Suprapubic skin (tissue), 4 donors: ENCODE measurements around the gene LIMS2.

Source experiments
- CTCF ChIP-seq, 2 donors: fragments of 200-600 bp in 1 of 2; fragments of 450-650 bp in 1 of 2; sonication (generic) in 1 of 2; IDR thresholded peaks; one replicate each; pipeline ENCODE4 v1.5.1; 2016 to 2019; ENCODE audit warnings: antibody characterized with exemption in 2 of 2, mild to moderate bottlenecking in 1 of 2, moderate library complexity in 1 of 2
- EP300 ChIP-seq: sonication (generic); formaldehyde crosslinking; IDR thresholded peaks from one replicate; pipeline ENCODE4 v1.6.1; 2017; ENCODE audit warnings: antibody characterized with exemption
- POLR2A ChIP-seq, 2 donors: fragments of 450-650 bp; IDR thresholded peaks; one replicate each; pipeline ENCODE4 v1.6.1; 2017; ENCODE audit warnings: antibody characterized with exemption in 2 of 2, mild to moderate bottlenecking in 2 of 2, moderate library complexity in 2 of 2
- POLR2AphosphoS5 ChIP-seq, 3 donors: sonication (generic); formaldehyde crosslinking; IDR thresholded peaks; one replicate each; pipeline ENCODE4 v1.6.1; 2017; ENCODE audit warnings: antibody characterized with exemption in 3 of 3

- no peak for TF ChIP-seq CTCF (IDR thresholded peaks at IDR 0.05)
- no peak for TF ChIP-seq POLR2A (IDR thresholded peaks at IDR 0.05)
- no peak for TF ChIP-seq EP300
- no peak for TF ChIP-seq POLR2AphosphoS5 (IDR thresholded peaks at IDR 0.05)
These were observed 21.8 kb downstream of the LIMS2 start for GRCh38 chr2:127653421-127654083.
